ENCODE results near the gene LRRC4C. TPM values are rescaled to one million over a fixed set of nuclear protein-coding genes. Genes with fewer than 3 reads are reported as not detected.

LRRC4C gene
- total RNA-seq, 4 donors from 2014 or later: 0.38 to 3.5 (median 0.95) TPM; not detected in 1

DNA sequence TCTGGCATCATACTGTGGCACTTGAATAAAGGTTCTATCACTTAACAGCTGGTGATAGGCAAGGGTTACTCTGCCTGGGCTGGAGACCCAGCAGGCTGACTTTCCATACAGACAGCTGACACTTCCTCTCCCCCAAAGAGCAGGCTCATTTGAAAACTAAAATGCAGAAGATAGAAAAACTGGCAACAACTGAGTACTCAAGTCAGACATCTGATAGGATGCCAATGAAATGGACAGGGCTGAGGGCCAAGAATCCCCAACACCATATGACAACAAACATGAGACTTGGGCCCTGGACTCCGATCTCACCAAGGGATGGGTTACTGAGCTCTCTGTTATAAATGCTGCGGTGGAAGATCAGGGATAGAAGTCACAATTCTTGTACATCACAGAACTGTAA lies 237.2 kb downstream of the LRRC4C start:
- TF ChIP-seq, protein P1, sequence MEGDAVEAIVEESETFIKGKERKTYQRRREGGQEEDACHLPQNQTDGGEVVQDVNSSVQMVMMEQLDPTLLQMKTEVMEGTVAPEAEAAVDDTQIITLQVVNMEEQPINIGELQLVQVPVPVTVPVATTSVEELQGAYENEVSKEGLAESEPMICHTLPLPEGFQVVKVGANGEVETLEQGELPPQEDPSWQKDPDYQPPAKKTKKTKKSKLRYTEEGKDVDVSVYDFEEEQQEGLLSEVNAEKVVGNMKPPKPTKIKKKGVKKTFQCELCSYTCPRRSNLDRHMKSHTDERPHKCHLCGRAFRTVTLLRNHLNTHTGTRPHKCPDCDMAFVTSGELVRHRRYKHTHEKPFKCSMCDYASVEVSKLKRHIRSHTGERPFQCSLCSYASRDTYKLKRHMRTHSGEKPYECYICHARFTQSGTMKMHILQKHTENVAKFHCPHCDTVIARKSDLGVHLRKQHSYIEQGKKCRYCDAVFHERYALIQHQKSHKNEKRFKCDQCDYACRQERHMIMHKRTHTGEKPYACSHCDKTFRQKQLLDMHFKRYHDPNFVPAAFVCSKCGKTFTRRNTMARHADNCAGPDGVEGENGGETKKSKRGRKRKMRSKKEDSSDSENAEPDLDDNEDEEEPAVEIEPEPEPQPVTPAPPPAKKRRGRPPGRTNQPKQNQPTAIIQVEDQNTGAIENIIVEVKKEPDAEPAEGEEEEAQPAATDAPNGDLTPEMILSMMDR (IDR thresholded peaks at IDR 0.05): no peak
- ATAC-seq (ENCODE audit: low FRiP score) (no peak), DNase-seq (ENCODE audit: low spot score) (no peak)

GRCh38 chr11:41206388-41206787 lies 253.1 kb downstream of the LRRC4C start:
- TF ChIP-seq, protein P1 (IDR thresholded peaks at IDR 0.05): no peak
- ATAC-seq (ENCODE audit: low FRiP score) (no peak), DNase-seq (ENCODE audit: low spot score) (no peak)

DNA sequence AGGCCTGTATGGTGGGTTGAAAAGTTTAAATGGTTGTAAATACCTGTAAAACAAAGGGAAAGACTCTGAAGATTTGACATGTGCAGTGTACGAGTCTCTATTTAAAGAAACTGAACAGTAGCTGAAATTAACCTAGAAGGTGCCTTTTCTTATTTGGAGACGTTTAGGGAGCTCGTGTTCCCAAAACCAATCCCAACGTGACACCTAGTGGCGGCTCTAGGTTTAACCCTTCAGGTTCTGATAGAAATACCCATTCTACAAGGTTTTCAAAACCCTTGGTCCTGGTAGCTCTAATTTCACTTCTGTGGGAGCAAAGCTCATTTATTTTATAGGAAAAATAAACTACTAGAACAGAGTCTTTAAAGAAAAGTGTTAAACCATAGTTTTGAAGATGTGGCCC lies 258.3 kb downstream of the LRRC4C start:
- DNase-seq (ENCODE audit: low spot score) (no peak), ATAC-seq (ENCODE audit: low FRiP score) (no peak)
- TF ChIP-seq, protein P1 (IDR thresholded peaks at IDR 0.05): no peak

DNA sequence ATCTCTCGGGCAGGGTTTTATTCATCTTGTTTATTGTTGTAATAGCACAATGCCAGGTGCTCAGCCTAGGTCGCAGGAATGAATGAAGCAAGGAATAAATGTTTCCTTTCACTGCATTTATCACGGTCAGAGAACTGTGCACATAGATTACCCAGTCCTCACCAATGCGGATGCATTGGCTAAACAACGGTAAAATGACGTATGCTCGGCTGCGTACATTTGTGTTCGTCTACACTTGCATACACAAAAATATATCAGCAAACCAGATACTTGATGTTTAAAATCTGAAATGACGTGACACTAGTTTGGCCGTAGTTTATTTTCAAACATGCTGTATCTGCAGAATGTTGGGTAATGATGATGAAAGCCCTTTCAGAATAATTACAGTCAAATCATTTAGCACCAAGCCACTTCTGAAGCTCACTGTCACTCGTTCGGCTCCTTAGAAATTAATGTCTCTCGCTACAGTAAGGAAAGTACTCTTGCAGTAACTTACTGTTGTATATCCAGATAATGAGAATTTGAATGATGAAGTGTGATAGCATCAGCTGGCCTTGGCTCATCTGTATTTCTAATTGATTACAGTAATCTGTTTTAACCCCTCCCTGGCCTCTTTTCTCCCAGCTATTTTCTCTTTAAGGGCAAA lies 268.9 kb downstream of the LRRC4C start:
- TF ChIP-seq, protein P1 (IDR thresholded peaks at IDR 0.05): no peak
- DNase-seq (ENCODE audit: low spot score) (no peak), ATAC-seq (ENCODE audit: low FRiP score) (no peak)

DNA sequence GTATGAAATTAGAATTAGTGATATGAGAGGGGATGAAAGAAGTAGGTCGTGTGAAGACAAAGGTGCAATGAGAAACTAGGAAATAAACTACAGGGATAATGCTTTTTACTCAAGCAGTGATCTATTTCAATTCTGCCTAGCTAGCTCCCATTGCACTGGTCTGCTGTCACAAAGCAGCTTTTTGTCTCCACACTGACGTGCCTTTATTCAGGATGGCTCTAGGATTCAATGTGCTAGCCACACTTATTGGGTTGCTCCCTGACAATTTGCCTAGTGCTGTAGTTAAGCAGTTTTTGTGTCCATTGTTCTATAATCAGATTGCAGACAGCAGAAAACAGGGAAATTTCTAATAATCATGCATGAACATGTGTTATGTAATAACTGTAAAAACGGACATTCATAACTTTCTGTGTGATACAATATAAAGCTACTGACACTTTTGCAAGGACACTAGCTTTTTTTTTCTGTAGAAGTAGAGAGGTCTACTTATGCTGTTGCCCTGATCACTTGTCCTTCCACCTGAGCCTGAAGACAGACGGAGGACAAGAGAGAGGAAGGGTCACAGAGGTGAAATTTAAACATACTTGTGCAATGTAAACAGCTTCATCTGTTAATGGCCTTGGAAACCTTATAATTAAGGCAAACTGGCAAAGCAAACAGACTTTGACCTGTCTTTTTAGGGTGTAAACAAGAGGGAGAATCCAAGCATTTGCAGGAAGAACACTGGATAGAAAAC lies 269.6 kb downstream of the LRRC4C start:
- TF ChIP-seq, protein P1 (IDR thresholded peaks at IDR 0.05): no peak
- DNase-seq (ENCODE audit: low spot score): no peak
- ATAC-seq (ENCODE audit: low FRiP score): no peak

DNA sequence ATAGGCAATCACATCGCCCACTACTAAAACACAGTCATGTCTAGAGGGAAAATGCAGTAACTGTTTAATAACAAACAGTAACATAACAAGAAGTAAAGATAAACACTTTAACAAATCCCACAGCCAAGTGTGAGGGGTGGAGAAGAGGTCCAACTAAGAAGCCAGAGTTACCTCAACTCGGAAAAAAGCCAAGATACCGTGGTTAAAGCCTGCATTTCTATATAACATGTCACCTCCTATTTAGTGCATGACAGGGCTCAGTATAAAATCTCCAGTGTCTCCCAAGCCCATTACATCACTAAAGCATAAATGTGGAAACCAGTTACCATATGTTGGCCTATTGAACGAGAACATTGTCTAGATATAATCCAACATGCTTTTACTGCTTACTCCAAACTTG lies 281.7 kb downstream of the LRRC4C start:
- TF ChIP-seq, protein P1 (IDR thresholded peaks at IDR 0.05): no peak
- ATAC-seq (ENCODE audit: low FRiP score): no peak
- DNase-seq (ENCODE audit: low spot score): no peak

Measured in omental fat pad (tissue), 4 donors.